Ishikawa (cell line): ENCODE results near the gene TSFM.

ENCODE experiments used
- CEBPB ChIP-seq: IDR thresholded peaks from 2 replicates; pipeline ENCODE4 v1.6.1; 2012
- CREB1 ChIP-seq: IDR thresholded peaks from 2 replicates; pipeline ENCODE4 v1.6.1; 2012; ENCODE audit warnings: low read depth
- EGR1 ChIP-seq: IDR thresholded peaks from 2 replicates; pipeline ENCODE4 v1.6.1; 2012
- EP300 ChIP-seq: IDR thresholded peaks from 2 replicates; pipeline ENCODE4 v1.6.1; 2012; ENCODE audit warnings: borderline replicate concordance
- FOXM1 ChIP-seq: IDR thresholded peaks from 2 replicates; pipeline ENCODE4 v1.6.1; 2012; ENCODE audit warnings: low read depth, borderline replicate concordance
- MAX ChIP-seq: IDR thresholded peaks from 2 replicates; pipeline ENCODE4 v1.6.1; 2012
- NFIC ChIP-seq: IDR thresholded peaks from 2 replicates; pipeline ENCODE4 v1.6.1; 2012
- RAD21 ChIP-seq: IDR thresholded peaks from 2 replicates; pipeline ENCODE4 v1.6.1; 2012; ENCODE audit warnings: low read depth
- REST ChIP-seq: IDR thresholded peaks from 2 replicates; pipeline ENCODE4 v1.6.1; 2012; ENCODE audit warnings: low read depth, mild to moderate bottlenecking
- TAF1 ChIP-seq: IDR thresholded peaks from 2 replicates; pipeline ENCODE4 v1.6.1; 2012; ENCODE audit warnings: low read depth, mild to moderate bottlenecking
- TCF12 ChIP-seq: IDR thresholded peaks from 2 replicates; pipeline ENCODE4 v1.6.1; 2012; ENCODE audit warnings: low read depth
- TEAD4 ChIP-seq: IDR thresholded peaks from 2 replicates; pipeline ENCODE4 v1.6.1; 2012
- USF1 ChIP-seq: IDR thresholded peaks from 2 replicates; pipeline ENCODE4 v1.6.1; 2012
- YY1 ChIP-seq: IDR thresholded peaks from 2 replicates; pipeline ENCODE4 v1.6.1; 2012; ENCODE audit warnings: low read depth
- ZBTB7A ChIP-seq: IDR thresholded peaks from 2 replicates; pipeline ENCODE4 v1.6.1; 2012; ENCODE audit warnings: low read depth

The TSFM gene

GRCh38 chr12:57739914-57740538 lies 42.6 kb upstream of the TSFM start:
- no peak for TF ChIP-seq YY1

- TF ChIP-seq CEBPB (no peak), TAF1 (no peak), MAX (no peak), RAD21 (no peak), YY1 (no peak), USF1 (no peak), REST (no peak), FOXM1 (no peak), TCF12 (no peak), TEAD4 (no peak), EGR1 (no peak)
Observed at GRCh38 chr12:57740656-57741412, 41.8 kb upstream of the TSFM start.

GRCh38 chr12:57741413-57741789 lies 41.2 kb upstream of the TSFM start:
- TF ChIP-seq YY1 (no peak), TCF12 (no peak), TEAD4 (no peak), MAX (no peak), EGR1 (no peak), CEBPB (no peak), USF1 (no peak), EP300 (no peak), REST (no peak), CREB1 (no peak)

GRCh38 chr12:57741844-57742738 lies 40.5 kb upstream of the TSFM start:
- TF ChIP-seq ZBTB7A, result no peak
- no peak for TF ChIP-seq NFIC
- no peak for TF ChIP-seq TCF12
- no peak for TF ChIP-seq CREB1
- TF ChIP-seq EP300, result no peak
- TF ChIP-seq EGR1, result no peak
- no peak for TF ChIP-seq CEBPB
- TF ChIP-seq TEAD4, result no peak
- no peak for TF ChIP-seq MAX
- TF ChIP-seq REST, result no peak
- no peak for TF ChIP-seq YY1
- TF ChIP-seq FOXM1, result no peak
- no peak for TF ChIP-seq TAF1
- no peak; the same call in 1 of the 2 replicates for TF ChIP-seq RAD21
- TF ChIP-seq USF1, result no peak
